H1 (cell line): ENCODE results near the gene TRIM41. TPM values are rescaled to one million over a fixed set of nuclear protein-coding genes. Genes with fewer than 3 reads are reported as not detected.

Source experiments
- CBX5 ChIP-seq: fragments of 300-800, 300-1000 bp; sonication (generic); IDR thresholded peaks from 2 replicates; pipeline ENCODE4 v1.7.1; 2016; ENCODE audit warnings: antibody characterized with exemption, low read length, low read depth
- CHD7 ChIP-seq: fragments of 300-600 bp; sonication (generic); IDR thresholded peaks from 2 replicates; pipeline ENCODE4 v1.7.1; 2012; ENCODE audit warnings: low read length, moderate library complexity, mild to moderate bottlenecking, inconsistent platforms; ENCODE audit not compliant: insufficient replicate concordance
- SP1 ChIP-seq: IDR thresholded peaks from 2 replicates; pipeline ENCODE4 v1.6.1; 2011; ENCODE audit warnings: low read depth, low read length
- SP4 ChIP-seq: IDR thresholded peaks from 2 replicates; pipeline ENCODE4 v1.6.1; 2012; ENCODE audit warnings: low read length, inconsistent platforms
- polyA plus RNA-seq, 7 experiments: library from polyadenylated mRNA; depleted of rRNA in 3 of 7; stranded (reverse) in 5 of 7; unstranded in 2 of 7; fragments of >200 nt in 5 of 7; fragments of 200-250 nt in 2 of 7; gene quantifications; 1 replicate in 5 of 7; 2 replicates in 1 of 7; 4 replicates in 1 of 7; pipeline versions ENCODE4 v1.2.1 to v1.2.3, GENCODE V29; 2011 to 2013; ENCODE audit warnings: missing spikeins in 2 of 7, mixed read lengths in 2 of 7
- total RNA-seq: library from RNA; stranded (reverse); fragmentation: NEBNext Ultra II Directional; extraction: Animal tissue kit (Norgen Biotek cat#: 25700); gene quantifications from 2 replicates; pipeline ENCODE4 v1.2.1, GENCODE V29; 2021

Gene TRIM41
- total and polyA plus RNA-seq, 2 of the 8 experiments (the other 6 are each of a cell fraction or from before 2014, with no cell fraction given): 12.9 to 21.6 TPM

- TF ChIP-seq CHD7: no peak
- TF ChIP-seq CBX5: no peak
- TF ChIP-seq SP1: no peak
- no peak for TF ChIP-seq SP4
These were observed 48.0 kb downstream of the TRIM41 start (continued) for GRCh38 chr5:181271081-181271480.
